CD4-positive, alpha-beta memory T cell (primary cell): Measurements from ENCODE around the gene RFXANK. TPM values are rescaled to one million over a fixed set of nuclear protein-coding genes. Genes with fewer than 3 reads are reported as not detected.

Experiments used
- CTCF ChIA-PET: fragments of 350-600 bp; sonication (Branson Sonifier 250); formaldehyde crosslinking; loops from one replicate; lab custom pipeline; 2021; ENCODE audit warnings: inconsistent platforms; ENCODE audit not compliant: partially characterized antibody; lab: Charles Lee
- POLR2A ChIA-PET: fragments of 350-600 bp; sonication (Branson Sonifier 250); formaldehyde crosslinking; loops from one replicate; lab custom pipeline; 2021; ENCODE audit not compliant: partially characterized antibody; lab: Charles Lee
- DNase-seq, 5 donors: peaks; one replicate each; pipeline versions ENCODE4 v3.0.0 to v3.0.0-alpha.2; 2020 to 2022; ENCODE audit warnings: mixed read lengths in 1 of 5
- H3K27ac ChIP-seq: one replicate; pipeline ENCODE4 v1.7.0; 2013; ENCODE audit warnings: low read depth, low read length
- H3K27me3 ChIP-seq: 2 replicates; pipeline ENCODE4 v1.7.0; 2013; ENCODE audit warnings: mild to moderate bottlenecking, low read length, moderate library complexity; ENCODE audit not compliant: insufficient read depth
- H3K36me3 ChIP-seq: 2 replicates; pipeline ENCODE4 v1.7.0; 2013; ENCODE audit warnings: mild to moderate bottlenecking, low read length, moderate library complexity; ENCODE audit not compliant: insufficient read depth
- H3K4me1 ChIP-seq: 2 replicates; pipeline ENCODE4 v1.7.0; 2013; ENCODE audit warnings: mild to moderate bottlenecking, low read length, moderate library complexity; ENCODE audit not compliant: insufficient read depth
- H3K4me3 ChIP-seq, 2 donors: one replicate each; pipeline ENCODE4 v1.7.0; 2013; ENCODE audit warnings: low read length in 2 of 2, mild to moderate bottlenecking in 1 of 2
- H3K9me3 ChIP-seq, 2 donors: one replicate each; pipeline ENCODE4 v1.7.0; 2013; ENCODE audit warnings: low read length in 2 of 2, control low read depth in 1 of 2; ENCODE audit not compliant: control insufficient read depth in 1 of 2
- H3K27ac Mint-ChIP-seq, 7 donors: one replicate each; pipeline ENCODE4 v1.8.0; 2020 to 2021; ENCODE audit warnings: mixed read lengths in 7 of 7, mild to moderate bottlenecking in 6 of 7, inconsistent platforms in 3 of 7, moderate library complexity in 3 of 7
- H3K27me3 Mint-ChIP-seq, 2 donors: one replicate each; pipeline ENCODE4 v1.8.0; 2020 to 2021; ENCODE audit warnings: mixed read lengths in 2 of 2
- H3K36me3 Mint-ChIP-seq, 2 donors: one replicate each; pipeline ENCODE4 v1.8.0; 2020 to 2021; ENCODE audit warnings: mixed read lengths in 2 of 2, inconsistent platforms in 1 of 2, mild to moderate bottlenecking in 1 of 2
- H3K4me1 Mint-ChIP-seq, 4 donors: one replicate each; pipeline ENCODE4 v1.8.0; 2020 to 2021; ENCODE audit warnings: mixed read lengths in 4 of 4, mild to moderate bottlenecking in 1 of 4
- H3K4me3 Mint-ChIP-seq, 8 donors: one replicate each; pipeline ENCODE4 v1.8.0; 2020 to 2021; ENCODE audit warnings: mixed read lengths in 8 of 8, mild to moderate bottlenecking in 7 of 8, moderate library complexity in 6 of 8, inconsistent platforms in 3 of 8
- H3K9me3 Mint-ChIP-seq, 8 donors: one replicate each; pipeline ENCODE4 v1.8.0; 2020 to 2021; ENCODE audit warnings: mixed read lengths in 8 of 8, mild to moderate bottlenecking in 5 of 8, inconsistent platforms in 3 of 8, moderate library complexity in 1 of 8
- intact Hi-C: fragments of 100-400 bp; cut with micrococcal nuclease; formaldehyde crosslinking; loops from one replicate; pipeline ENCODE4 v1.15.1; 2023
- polyA plus RNA-seq, 2 donors: library from polyadenylated mRNA; unstranded; fragments of 300-500 nt; fragmentation: Illumina TruSeq; gene quantifications; one replicate each; pipeline ENCODE4 v1.2.3, GENCODE V29; 2021
- total RNA-seq, 2 experiments: library from RNA; stranded (reverse); gene quantifications; one replicate each; pipeline ENCODE4 v1.2.3, GENCODE V29; 2021

The RFXANK gene
- total and polyA plus RNA-seq, 4 experiments from 2014 or later, result 67.6 to 81.4 (median 73.4) TPM

DNA sequence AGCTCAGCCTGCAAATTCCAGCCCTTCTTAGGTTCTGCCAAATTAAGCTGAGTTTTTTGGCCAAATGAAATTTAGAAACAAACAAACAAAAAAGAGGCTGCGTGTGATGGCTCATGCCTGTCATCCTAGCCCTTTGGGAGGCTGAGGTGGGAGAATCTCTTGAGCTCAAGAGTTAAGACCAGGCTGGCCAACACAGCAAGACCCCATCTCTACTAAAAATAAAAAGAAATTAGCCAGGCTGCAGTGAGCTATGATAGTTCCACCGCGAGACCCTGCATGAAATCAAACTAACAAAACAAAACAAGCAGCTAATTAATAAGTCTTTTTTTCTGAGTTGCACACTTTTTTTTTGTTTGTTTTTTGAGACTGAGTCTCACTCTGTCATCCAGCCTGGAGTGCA lies 37.6 kb downstream of the RFXANK start:
- Histone ChIP-seq H3K27ac (no peak overlapping the region), H3K36me3 (no peaks in the 10 kb centered on the region), H3K4me3 (no peak overlapping the region), H3K27me3 (no peaks in the 10 kb centered on the region), H3K4me1 (peaks cover 7% of the 10 kb centered on the region), H3K9me3 (peaks cover 0 to 11% of the 10 kb centered on the region in 2 donors)
- CTCF ChIA-PET, result interaction anchor here (1.1 kb wide), 1 partner anchor 84 kb away, joined by 5 read pairs; no protein-coding TSS in a partner anchor
- Mint-ChIP-seq H3K9me3 (peaks cover 0 to 19% (median 15%) of the 10 kb centered on the region in 8 donors), H3K4me1 (peaks cover 0 to 5% (median 2%) of the 10 kb centered on the region in 4 donors), H3K27me3 (peaks cover 6 to 10% of the 10 kb centered on the region in 2 donors), H3K36me3 (no peaks in the 10 kb centered on the region), H3K4me3 (no peak overlapping the region), H3K27ac (no peak overlapping the region)
- intact Hi-C loops, result no loop called here
- POLR2A ChIA-PET, result no interaction called here
- no peak for DNase-seq

DNA sequence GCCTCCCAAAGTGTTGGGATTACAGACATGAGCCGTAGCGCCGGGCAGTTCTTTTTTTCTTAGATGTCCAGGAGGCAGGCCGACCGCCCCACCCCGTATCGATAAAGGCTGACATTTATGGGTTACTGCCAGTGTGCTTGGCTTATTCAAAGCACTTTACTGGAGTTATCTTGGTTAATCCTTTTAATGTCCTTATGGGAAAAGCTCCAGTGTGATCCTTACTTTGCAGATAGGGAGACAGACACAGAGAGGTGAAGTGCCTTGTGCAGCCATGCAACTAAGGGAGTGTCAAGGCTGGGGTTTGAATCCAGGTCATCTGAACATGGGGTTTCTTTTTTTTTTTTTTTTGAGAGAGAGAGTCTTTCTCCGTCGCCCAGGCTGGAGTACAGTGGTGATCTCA lies 38.9 kb downstream of the RFXANK start:
- Mint-ChIP-seq H3K27ac (no peak overlapping the region), H3K4me1 (no peaks in the 10 kb centered on the region), H3K27me3 (peaks cover 4 to 10% of the 10 kb centered on the region in 2 donors), H3K36me3 (no peaks in the 10 kb centered on the region), H3K4me3 (no peak overlapping the region), H3K9me3 (peaks cover 0 to 28% (median 20%) of the 10 kb centered on the region in 8 donors)
- POLR2A ChIA-PET, result no interaction called here
- Histone ChIP-seq H3K4me1 (no peaks in the 10 kb centered on the region), H3K4me3 (no peak overlapping the region), H3K36me3 (no peaks in the 10 kb centered on the region), H3K27me3 (no peaks in the 10 kb centered on the region), H3K27ac (no peak overlapping the region), H3K9me3 (peaks cover 0 to 15% of the 10 kb centered on the region in 2 donors)
- intact Hi-C loops, result no loop called here
- CTCF ChIA-PET, result no interaction called here
- DNase-seq, result no peak

DNA sequence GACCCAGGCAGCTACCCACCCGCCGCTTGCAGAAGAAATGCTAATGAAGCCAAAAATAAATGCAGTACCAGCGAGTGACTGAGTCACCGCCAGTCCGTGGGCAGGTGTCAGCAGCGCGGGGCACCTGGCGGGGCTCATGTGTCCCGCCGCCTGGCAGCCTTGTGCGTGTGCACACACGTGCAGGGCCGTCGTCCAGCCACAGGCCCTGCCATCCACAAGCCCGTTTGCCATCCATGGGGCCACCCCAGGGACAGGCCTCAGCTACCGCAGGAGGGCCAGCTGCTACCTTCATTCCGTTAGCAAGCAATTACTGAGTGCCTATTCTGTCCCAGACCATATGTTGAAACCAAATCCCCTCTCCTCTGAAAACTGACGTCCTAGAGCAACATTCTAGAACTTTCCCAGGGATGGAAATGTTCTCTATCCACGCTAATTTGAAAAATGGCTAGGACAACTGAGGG lies 40.2 kb downstream of the RFXANK start:
- H3K27me3 Mint-ChIP-seq, result peaks cover 7 to 10% of the 10 kb centered on the region in 2 donors
- Histone ChIP-seq H3K4me3 (no peak overlapping the region), H3K27ac (no peak overlapping the region), H3K9me3 (peaks cover 0 to 18% of the 10 kb centered on the region in 2 donors), H3K27me3 (no peaks in the 10 kb centered on the region), H3K36me3 (no peaks in the 10 kb centered on the region), H3K4me1 (no peaks in the 10 kb centered on the region)
- H3K9me3 Mint-ChIP-seq, result peaks cover 2 to 32% (median 24%) of the 10 kb centered on the region in 8 donors
- H3K36me3 Mint-ChIP-seq, result no peaks in the 10 kb centered on the region
- H3K27ac Mint-ChIP-seq, result no peak overlapping the region
- no peak for DNase-seq
- POLR2A ChIA-PET, result no interaction called here
- no peak overlapping the region for H3K4me3 Mint-ChIP-seq
- no peaks in the 10 kb centered on the region for H3K4me1 Mint-ChIP-seq
- intact Hi-C loops, result no loop called here
- CTCF ChIA-PET, result no interaction called here

DNA sequence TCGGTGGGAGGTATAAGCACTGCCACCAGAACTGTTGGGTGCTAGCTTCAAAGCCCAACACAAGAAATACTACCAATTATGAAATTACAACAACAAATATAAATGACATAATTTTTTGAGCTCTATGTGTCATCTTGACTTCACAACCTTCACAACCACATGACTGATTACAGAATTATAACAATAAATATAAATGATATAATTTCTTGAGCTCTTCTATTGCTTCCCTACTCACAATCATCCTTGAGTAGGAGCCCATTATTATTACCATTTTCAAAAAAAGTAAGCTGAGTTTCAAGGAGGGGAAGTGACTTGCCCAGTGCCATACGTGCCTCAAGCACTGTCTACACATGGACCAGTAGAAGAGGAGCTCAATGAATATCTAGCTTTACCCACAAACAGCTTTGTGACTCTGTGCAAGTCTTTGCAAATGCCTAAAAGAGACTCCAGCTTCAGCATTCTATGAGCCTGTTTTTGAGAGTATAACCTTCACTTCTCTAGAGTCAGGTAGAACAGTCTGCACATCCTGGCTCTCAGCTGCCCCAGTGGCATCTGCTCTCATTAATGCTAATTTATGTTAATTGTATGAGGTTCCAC lies 42.3 kb downstream of the RFXANK start:
- Histone ChIP-seq H3K9me3 (peaks cover 0 to 18% of the 10 kb centered on the region in 2 donors), H3K27me3 (no peaks in the 10 kb centered on the region), H3K4me1 (no peaks in the 10 kb centered on the region), H3K36me3 (no peaks in the 10 kb centered on the region), H3K4me3 (no peak overlapping the region), H3K27ac (no peak overlapping the region)
- intact Hi-C loops, result no loop called here
- POLR2A ChIA-PET, result no interaction called here
- no peak for DNase-seq
- H3K36me3 Mint-ChIP-seq, result no peaks in the 10 kb centered on the region
- CTCF ChIA-PET, result interaction anchor here (1.9 kb wide), 1 partner anchor 9 kb away, joined by 12 read pairs; no protein-coding TSS in a partner anchor
- H3K4me3 Mint-ChIP-seq, result no peak overlapping the region
- no peak overlapping the region for H3K27ac Mint-ChIP-seq
- H3K9me3 Mint-ChIP-seq, result peaks cover 2 to 34% (median 25%) of the 10 kb centered on the region in 8 donors
- H3K27me3 Mint-ChIP-seq, result peaks cover 8 to 14% of the 10 kb centered on the region in 2 donors
- no peaks in the 10 kb centered on the region for H3K4me1 Mint-ChIP-seq

DNA sequence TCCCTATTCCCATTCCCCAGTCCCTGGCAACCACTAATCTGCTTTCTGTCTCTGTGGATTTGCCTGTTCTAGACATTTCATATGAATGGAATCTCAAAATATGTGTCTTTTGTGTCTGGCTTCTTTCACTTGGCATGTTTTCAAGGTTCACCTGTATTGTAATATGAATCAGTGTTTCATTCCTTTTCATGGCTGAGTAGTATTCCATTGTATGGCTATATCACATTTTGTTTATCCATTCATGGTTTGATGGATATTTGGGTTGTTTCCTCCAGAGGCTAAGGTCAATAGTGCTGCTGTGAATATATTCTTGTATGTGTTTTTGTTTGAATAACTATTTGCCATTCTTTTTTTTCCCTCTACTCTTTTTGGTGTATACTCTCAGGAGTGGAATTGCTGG lies 44.1 kb downstream of the RFXANK start:
- intact Hi-C loops, result no loop called here
- Histone ChIP-seq H3K27me3 (no peaks in the 10 kb centered on the region), H3K27ac (no peak overlapping the region), H3K4me1 (no peaks in the 10 kb centered on the region), H3K9me3 (peaks cover 0 to 18% of the 10 kb centered on the region in 2 donors), H3K4me3 (no peak overlapping the region), H3K36me3 (no peaks in the 10 kb centered on the region)
- ChIA-PET CTCF (no interaction called here), POLR2A (no interaction called here)
- Mint-ChIP-seq H3K4me1 (no peaks in the 10 kb centered on the region), H3K27me3 (peaks cover 12 to 17% of the 10 kb centered on the region in 2 donors), H3K36me3 (no peaks in the 10 kb centered on the region), H3K27ac (no peak overlapping the region), H3K9me3 (peaks cover 2 to 34% (median 25%) of the 10 kb centered on the region in 8 donors), H3K4me3 (no peak overlapping the region)
- no peak for DNase-seq

DNA sequence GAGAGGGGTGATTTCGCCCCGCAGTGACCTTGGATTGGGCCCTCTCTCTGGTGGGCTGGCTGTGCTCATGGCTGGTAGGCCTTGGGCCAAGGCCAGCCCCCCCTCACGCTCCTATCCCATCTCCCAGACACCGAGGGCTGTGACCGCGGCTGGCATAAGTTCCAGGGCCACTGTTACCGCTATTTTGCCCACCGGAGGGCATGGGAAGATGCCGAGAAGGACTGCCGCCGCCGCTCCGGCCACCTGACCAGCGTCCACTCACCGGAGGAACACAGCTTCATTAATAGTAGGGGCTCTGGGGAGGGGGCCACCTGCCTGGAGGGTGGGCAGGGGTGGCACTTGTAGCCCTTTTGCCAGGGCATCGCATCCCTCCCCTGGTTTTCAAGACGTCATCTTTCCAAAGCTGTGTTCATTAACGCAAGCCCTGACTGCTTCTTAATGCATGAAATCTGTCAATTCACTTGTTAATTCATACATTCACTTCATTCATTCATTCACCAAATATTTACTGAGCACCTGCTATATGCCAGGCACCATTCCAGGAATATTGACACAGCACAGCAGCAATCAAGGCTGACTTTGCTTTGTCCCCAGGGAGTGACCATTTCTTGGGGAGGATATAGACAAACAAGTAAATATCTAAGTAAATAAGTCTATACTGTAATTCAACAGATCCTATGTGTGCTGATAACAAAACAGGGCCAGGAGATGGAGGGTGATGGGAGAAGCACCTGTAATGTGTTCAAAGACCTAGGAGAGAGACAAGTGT lies 46.3 kb downstream of the RFXANK start:
- H3K9me3 Mint-ChIP-seq, result peaks cover 2 to 30% (median 23%) of the 10 kb centered on the region in 8 donors
- no peaks in the 10 kb centered on the region for H3K4me1 ChIP-seq
- no peaks in the 10 kb centered on the region for H3K36me3 ChIP-seq
- CTCF ChIA-PET, result no interaction called here
- POLR2A ChIA-PET, result interaction anchor here (0.7 kb wide), 1 partner anchor 629 kb away, joined by 3 read pairs; no protein-coding TSS in a partner anchor
- H3K27me3 Mint-ChIP-seq, result peaks cover 13 to 18% of the 10 kb centered on the region in 2 donors
- no peaks in the 10 kb centered on the region for H3K4me1 Mint-ChIP-seq
- H3K9me3 ChIP-seq, result peaks cover 0 to 18% of the 10 kb centered on the region in 2 donors
- no peak overlapping the region for H3K27ac Mint-ChIP-seq
- H3K4me3 Mint-ChIP-seq, result no peak overlapping the region
- no peak for DNase-seq
- no peaks in the 10 kb centered on the region for H3K36me3 Mint-ChIP-seq
- H3K4me3 ChIP-seq, result no peak overlapping the region
- intact Hi-C loops, result no loop called here
- no peak overlapping the region for H3K27ac ChIP-seq
- H3K27me3 ChIP-seq, result no peaks in the 10 kb centered on the region

DNA sequence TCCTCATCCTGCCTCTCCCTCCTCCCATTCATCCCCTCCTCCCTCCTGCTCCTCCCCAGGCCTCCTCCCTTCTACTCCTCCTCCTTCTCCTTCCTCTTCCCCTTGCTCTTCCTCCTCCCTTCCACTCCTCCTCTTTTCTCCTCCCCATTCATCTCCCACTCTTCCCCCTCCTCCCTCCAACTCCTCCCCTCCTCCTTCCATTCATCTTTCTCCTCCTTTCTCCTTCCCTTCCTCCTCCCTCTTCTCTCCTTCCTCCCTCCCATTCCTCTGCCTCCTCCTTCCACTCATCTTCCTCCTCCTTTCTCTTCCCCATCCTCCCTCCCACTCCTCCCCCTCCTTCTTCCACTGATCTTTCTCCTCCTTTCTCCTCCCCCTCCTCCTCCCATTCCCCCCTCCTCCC lies 47.6 kb downstream of the RFXANK start:
- DNase-seq, result no peak
- Histone ChIP-seq H3K27me3 (no peaks in the 10 kb centered on the region), H3K4me3 (no peak overlapping the region), H3K36me3 (no peaks in the 10 kb centered on the region), H3K9me3 (peaks cover 0 to 8% of the 10 kb centered on the region in 2 donors), H3K27ac (no peak overlapping the region), H3K4me1 (no peaks in the 10 kb centered on the region)
- POLR2A ChIA-PET, result no interaction called here
- no peaks in the 10 kb centered on the region for H3K4me1 Mint-ChIP-seq
- intact Hi-C loops, result no loop called here
- peaks cover 2 to 16% (median 12%) of the 10 kb centered on the region in 8 donors for H3K9me3 Mint-ChIP-seq
- CTCF ChIA-PET, result no interaction called here
- no peak overlapping the region for H3K4me3 Mint-ChIP-seq
- H3K27me3 Mint-ChIP-seq, result peaks cover 13 to 18% of the 10 kb centered on the region in 2 donors
- H3K27ac Mint-ChIP-seq, result no peak overlapping the region
- no peaks in the 10 kb centered on the region for H3K36me3 Mint-ChIP-seq
